HG03432 (cell line): Measurements from ENCODE around the gene PMM2.
"Not testable (repeated sequence)": the region's sequence is repeated elsewhere in the genome, so short reads cannot be mapped to it uniquely, and the experiment has no call there.

Experiments
- ATAC-seq: cut with Tn5 transposase; IDR thresholded peaks from one replicate; pipeline ENCODE4 v1.9.1; 2021; ENCODE audit warnings: mild to moderate bottlenecking, moderate library complexity; ENCODE audit not compliant: unreplicated experiment

PMM2 gene

DNA sequence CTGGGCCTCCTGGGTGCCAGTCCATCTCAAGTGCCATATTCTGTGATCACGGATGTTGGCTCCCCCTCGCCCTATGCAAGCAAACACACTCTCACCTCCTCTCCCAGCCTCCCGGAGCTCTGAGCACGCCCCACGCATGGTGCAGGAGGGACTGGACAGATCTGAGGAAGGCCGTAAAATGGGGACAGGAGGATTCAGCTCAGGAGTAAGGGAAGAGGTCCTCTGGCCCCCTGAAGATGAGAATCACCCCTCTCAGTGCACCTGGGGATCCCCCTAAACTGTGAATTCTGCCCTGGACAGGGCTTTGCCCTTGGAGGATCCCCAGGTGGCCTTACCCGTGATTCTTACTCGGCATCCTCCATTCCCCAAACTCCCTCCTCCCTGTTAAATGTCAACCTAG lies 15.8 kb upstream of the PMM2 start:
- ATAC-seq, result no peak

DNA sequence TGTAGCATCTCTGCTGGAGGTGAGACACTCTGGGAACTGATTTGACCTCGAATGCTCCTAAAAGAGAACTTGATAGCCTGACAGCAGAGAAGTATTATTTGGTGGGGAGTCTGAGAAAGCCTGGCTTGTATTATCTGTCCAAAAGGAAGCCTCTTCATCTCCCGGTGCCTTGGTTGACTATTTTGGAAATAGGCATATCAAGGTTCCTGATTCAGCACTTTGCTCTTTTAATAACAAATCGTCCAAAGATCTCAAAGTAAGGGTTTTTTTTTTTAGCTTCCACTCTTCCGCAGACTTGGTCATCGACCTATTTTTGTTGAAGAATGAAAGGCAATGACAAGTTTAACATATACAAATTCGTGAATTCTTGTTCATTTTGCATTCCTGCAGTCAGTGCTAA lies 15.0 kb upstream of the PMM2 start:
- no peak for ATAC-seq

- no peak for ATAC-seq
Observed at GRCh38 chr16:8785408-8785807, 12.2 kb upstream of the PMM2 start.

- not testable (repeated sequence) for ATAC-seq
Observed at GRCh38 chr16:8786316-8786715, 11.3 kb upstream of the PMM2 start.

DNA sequence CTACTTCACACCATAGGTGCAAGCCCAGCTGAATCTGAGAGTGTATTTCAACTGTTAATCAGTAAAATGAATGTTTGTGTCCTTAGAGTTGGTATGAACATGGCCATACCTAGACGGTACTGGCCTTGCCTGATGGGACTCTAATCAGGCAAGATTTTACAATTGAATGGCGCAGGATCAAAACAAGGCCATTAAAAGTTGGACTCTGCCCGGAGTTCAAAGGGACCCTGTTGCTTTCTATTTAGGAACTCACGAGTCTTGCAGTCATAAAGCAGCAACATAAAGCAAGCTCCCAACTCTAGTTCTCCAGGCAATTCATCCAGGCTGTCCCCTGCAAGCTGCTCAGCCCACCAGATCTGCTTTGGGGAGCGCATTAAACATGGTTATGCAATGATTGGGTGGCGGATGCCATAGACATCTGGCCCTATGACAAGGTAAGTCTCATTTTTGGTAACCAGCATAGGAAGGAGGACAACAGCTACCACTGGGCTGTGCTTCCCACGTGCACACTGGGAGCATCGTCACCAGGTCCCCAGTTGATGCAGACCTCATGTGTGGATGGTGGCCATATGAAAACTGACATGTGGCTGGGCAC lies 9.0 kb upstream of the PMM2 start:
- no peak for ATAC-seq

DNA sequence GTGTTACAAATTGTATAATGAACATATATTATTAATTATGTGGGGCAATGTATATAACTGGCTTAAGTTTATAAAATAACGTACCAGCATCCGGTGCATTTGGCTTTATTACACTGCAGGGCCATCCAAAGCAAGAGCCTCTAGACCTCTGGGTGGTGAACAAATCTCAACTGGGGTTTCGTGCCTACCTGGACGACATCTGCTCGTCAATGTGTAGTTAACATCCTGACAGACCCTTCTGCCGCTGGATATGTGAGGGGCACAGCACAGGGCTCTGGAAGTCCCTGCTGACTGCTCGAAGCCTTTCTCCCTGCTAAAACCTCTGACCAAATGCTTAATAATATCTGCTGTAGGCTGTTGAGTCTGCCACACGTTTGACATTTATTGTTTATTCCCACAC lies 2.5 kb upstream of the PMM2 start:
- no peak for ATAC-seq

DNA sequence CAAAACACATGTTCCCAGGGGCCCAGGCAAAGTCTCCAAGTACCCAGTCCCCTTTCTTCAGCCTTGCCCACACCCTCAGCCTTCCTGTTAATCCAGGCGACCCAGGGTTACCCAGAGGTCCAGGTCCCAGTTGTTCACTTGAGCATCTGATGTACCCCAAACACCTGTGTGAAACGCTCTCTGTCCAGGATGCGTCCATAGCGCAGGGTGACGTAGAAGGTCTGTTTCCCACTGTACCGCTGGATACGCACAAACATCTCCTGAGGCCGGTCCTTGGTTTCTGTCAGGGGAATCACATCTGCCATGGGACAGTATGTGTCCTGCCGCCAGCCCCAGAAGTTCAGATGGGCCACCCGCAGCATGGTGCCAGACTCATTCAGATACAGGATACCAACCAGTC lies 1.8 kb upstream of the PMM2 start:
- no peak for ATAC-seq

GRCh38 chr16:8796469-8797363 lies 923 bp upstream of the PMM2 start:
- ATAC-seq, result no peak

DNA sequence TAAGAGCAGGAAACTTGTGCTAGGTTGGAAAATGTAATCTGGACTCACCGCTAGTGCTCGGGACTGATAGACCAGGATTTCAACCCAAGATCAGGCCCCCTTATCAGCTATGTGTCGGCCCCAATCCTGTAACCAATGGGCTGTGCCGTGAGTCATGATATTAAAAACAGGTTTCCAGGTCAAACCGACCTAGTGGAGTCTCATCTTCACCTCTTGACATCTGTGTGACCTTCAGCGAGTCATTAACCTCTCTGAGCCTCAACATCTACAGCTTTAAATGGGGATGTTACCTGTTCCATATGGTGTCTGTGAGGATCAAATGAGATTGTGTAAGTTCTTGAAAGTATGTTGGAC lies 512 bp downstream of the PMM2 start:
- no peak for ATAC-seq

DNA sequence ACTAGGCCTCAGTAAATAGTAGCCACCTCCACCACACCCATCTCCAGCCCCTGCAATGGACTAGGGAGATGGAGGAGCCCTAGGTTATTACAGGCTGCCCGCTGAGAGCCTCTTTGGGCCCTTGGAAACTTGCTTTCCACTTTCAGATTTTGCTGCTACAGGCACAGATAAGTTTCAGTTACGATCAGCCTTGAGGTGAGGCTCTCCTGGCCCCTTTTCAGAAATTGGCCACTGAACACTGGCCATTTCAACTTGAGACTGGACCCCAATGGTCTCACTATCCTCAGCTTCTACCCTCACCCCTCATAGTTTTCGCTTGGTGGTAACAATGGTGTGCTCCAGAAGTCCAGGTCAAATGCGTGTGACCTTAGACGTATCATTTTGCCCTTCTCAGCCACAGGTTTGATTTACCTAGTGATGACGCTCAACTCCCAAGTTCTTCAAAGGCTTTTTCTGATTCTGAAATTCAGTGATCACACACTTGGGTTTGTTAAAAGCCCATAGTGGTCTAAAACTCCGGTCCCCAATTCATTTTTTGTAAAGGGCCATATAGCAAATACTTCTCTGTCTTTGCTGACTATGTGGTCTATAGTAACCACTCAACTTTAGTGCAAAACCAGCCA lies 1.0 kb downstream of the PMM2 start:
- no peak for ATAC-seq

- ATAC-seq, result no peak
Observed at GRCh38 chr16:8801701-8802100, 4.1 kb downstream of the PMM2 start.

GRCh38 chr16:8803733-8804132 lies 6.1 kb downstream of the PMM2 start:
- not testable (repeated sequence) for ATAC-seq

- ATAC-seq, result no peak
Observed at GRCh38 chr16:8804313-8804712, 6.7 kb downstream of the PMM2 start.

DNA sequence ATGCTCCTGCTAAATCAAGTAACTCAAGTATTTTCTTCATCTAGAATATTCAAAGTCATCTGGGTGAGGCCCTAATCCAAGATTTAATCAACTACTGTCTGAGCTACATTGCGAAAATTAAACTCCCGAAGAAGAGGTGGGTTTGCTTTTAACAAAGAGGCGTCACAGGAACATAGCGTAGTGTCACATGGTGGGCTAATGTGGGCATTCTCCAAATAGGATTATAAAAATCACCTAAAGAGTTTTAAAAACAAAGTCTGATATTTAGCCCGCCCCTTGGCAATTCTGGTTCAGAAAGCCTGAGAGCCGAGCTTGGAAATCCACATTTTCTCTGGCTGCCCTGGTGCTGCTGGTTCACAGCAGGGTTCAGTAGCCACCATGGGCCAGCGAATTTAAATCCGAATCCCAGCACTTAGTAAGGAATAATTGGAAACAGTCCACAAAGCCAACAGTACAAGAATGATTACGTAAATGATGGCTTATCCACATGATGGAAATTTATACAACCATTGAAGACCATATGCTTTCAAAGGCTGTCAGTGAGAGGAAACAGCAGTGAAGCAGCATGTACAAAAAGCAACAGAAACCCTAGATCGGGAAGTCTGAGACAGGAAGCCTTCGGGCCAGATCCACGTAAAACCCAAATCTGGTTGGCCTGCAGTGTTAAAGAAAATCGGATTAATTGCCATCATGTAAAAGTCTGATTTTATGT lies 8.8 kb downstream of the PMM2 start:
- ATAC-seq, result no peak

- no peak for ATAC-seq
Observed at GRCh38 chr16:8807189-8807588, 9.6 kb downstream of the PMM2 start.

GRCh38 chr16:8808009-8808408 lies 10.4 kb downstream of the PMM2 start:
- ATAC-seq, result no peak

DNA sequence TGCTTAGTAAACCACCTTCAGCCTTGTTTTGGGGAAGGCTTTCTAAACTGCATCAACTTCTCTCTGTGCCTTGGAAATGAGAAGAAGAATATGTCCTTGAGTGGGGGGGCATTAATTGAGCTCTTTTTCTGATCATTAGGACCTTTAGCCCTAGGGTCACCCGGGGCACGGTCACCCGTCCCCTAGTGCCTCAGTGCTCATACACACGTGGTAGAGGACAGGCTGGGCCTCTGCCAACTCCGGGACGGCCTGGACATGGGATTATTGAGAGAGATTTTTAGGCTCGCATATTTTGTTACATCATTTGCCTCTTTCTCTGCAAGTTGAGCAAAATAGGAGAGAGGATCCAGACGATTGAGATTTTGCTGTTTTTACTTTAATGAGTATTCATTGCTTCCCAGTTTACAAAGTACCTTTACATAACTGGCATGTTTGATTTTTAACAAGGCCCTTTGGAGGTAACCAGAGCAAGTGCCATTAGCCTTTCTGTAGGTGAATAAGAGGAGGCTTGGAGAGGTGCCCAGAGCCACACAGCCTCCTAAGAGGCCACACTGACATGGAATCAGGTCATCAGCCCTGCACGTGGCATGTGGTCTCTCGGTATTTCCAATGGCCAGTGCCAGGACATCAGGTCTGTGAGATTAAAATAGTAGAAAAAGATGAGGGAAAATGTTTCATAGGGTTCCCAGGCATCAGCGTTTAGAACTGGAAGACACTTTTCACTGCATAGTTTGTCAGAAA lies 11.1 kb downstream of the PMM2 start:
- ATAC-seq, result no peak

GRCh38 chr16:8812162-8812843 lies 14.7 kb downstream of the PMM2 start:
- no peak for ATAC-seq

DNA sequence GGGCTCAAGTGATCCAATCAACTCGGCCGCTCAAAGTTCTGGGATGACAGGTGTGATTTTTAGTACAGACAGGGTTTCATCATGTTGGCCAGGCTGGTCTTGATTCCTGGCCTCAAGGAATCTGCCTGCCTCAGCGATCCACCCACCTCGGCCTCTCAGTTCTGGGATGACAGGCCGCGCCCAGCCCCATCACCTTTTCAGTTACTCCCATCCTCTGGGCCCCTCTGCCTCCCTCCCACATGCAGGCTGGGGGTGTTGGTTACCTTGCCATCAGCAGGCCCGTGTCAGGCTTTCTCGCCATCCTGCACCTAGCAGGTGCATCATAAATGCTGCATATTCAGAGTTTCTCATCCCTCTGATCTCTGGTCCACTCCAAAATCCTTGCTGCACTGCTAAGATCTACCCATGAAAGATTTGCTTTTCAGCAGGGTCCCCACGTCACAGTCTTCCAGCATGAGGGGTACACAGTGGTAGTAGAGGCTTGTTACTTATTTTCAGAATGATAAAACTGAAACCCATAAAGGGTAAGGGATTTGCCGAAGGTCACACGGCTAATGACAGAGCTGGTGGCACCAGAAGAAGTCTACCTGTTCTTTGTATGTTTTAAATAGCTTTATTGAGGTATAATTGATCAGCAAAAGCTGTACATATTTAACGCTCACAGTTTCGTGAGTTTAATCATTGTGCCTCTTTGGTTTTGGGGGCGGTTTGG lies 16.6 kb downstream of the PMM2 start:
- ATAC-seq, result no peak
